Hepatocyte (in vitro differentiated cells): Measurements from ENCODE around the gene REG3G.

Source experiments
- EZH2 ChIP-seq: fragments of 200-600 bp; sonication (generic); IDR thresholded peaks from 2 replicates; pipeline ENCODE4 v1.6.1; 2016; ENCODE audit warnings: antibody characterized with exemption, mild to moderate bottlenecking, borderline replicate concordance
- TF ChIP-seq, protein P1 (sequence below): fragments of 200-600 bp; sonication (generic); IDR thresholded peaks from 2 replicates; pipeline ENCODE4 v1.5.1; 2016; ENCODE audit warnings: antibody characterized with exemption, mild to moderate bottlenecking; ENCODE audit not compliant: poor library complexity

DNA sequence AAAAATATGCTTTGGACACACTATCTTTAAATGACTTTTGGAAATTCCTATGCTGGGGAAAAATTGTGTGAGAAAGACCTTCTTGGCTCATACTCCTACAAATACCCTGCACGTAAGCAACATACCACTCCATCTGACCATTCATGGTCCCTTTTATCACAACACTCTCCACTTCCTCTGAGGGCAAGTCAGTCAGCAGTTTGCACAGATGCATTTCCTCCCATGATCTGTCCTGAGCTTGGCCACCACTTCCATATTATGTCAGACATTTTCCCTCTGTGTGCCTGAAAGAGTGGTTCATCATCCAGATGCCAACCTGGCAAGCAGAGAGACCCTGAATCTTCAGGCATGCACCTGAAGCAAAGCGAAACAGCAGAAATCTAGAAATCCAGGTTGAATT is 16.1 kb upstream of the REG3G start:
- TF ChIP-seq, protein P1, sequence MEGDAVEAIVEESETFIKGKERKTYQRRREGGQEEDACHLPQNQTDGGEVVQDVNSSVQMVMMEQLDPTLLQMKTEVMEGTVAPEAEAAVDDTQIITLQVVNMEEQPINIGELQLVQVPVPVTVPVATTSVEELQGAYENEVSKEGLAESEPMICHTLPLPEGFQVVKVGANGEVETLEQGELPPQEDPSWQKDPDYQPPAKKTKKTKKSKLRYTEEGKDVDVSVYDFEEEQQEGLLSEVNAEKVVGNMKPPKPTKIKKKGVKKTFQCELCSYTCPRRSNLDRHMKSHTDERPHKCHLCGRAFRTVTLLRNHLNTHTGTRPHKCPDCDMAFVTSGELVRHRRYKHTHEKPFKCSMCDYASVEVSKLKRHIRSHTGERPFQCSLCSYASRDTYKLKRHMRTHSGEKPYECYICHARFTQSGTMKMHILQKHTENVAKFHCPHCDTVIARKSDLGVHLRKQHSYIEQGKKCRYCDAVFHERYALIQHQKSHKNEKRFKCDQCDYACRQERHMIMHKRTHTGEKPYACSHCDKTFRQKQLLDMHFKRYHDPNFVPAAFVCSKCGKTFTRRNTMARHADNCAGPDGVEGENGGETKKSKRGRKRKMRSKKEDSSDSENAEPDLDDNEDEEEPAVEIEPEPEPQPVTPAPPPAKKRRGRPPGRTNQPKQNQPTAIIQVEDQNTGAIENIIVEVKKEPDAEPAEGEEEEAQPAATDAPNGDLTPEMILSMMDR, result no peak
- TF ChIP-seq EZH2, result no peak
